Measurements from ENCODE around the gene CELA2B. TPM values are rescaled to one million over a fixed set of nuclear protein-coding genes. Genes with fewer than 3 reads are reported as not detected.
"Not testable (repeated sequence)": the region's sequence is repeated elsewhere in the genome, so short reads cannot be mapped to it uniquely, and the experiment has no call there.

CELA2B gene
- total RNA-seq = not detected
- not detected for polyA plus RNA-seq (2013, experiment 1 of 2)
- polyA plus RNA-seq (2013, experiment 2 of 2) = not detected
- long read RNA-seq, experiment 1 = 0 reads
- long read RNA-seq, experiment 2 = 0 reads
- long read RNA-seq, experiment 3 = 0 reads
- long read RNA-seq, experiment 4 = 0 reads

DNA sequence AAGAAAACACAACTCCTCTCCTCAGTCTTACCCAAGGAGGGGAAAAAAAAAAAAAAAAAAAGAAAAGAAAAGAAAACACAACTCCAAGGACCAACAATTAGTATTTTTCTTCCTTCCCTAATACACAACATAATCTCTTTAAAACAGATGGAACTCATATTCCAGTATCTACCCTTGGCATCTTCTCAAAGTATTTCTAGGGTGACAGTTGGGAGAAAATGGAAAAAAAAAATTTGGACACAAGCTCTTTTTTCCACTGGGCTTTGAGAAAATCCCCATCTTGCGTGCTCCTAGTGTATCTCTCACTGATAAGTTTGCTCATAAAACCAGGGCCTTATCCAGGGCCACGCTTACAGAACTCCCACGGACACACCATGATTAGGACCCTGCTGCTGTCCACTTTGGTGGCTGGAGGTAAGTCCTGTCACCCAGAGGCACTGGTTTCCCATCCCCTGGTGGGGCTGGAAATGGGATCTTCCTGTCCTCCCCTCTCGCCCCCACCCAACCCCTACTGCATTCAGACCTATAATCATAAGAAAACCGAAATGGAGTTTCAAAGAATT, at the start of gene CELA2B:
TSS of gene CELA2B (plus strand) at position 353 of the 563 bp plus-strand sequence. CDS start at position 375, 22 bp downstream.
- Histone ChIP-seq H3K27ac (ENCODE audit: low read depth, low read length) (no peak within 1 kb of the TSS), H3K36me3 (ENCODE audit: control insufficient read depth, insufficient read depth, low read length) (no peaks in the 10 kb centered on the region), H3K9me3 (ENCODE audit: control insufficient read depth, low read length) (no peaks in the 10 kb centered on the region), H3K4me3 (ENCODE audit: low read length) (no peak within 1 kb of the TSS), H3K4me1 (ENCODE audit: control insufficient read depth, insufficient read depth, low read length) (no peaks in the 10 kb centered on the region), H3K9ac (ENCODE audit: extremely low read depth, low read length, poor library complexity, severe bottlenecking) (no peak within 1 kb of the TSS), H3K27me3 (ENCODE audit: control insufficient read depth, insufficient read depth, low read length, poor library complexity, severe bottlenecking) (no peaks in the 10 kb centered on the region)
- no peak within 1 kb of the TSS for H3K27ac Mint-ChIP-seq
- no peaks in the 10 kb centered on the region for H3K9me3 Mint-ChIP-seq
- TF ChIP-seq, protein P1, sequence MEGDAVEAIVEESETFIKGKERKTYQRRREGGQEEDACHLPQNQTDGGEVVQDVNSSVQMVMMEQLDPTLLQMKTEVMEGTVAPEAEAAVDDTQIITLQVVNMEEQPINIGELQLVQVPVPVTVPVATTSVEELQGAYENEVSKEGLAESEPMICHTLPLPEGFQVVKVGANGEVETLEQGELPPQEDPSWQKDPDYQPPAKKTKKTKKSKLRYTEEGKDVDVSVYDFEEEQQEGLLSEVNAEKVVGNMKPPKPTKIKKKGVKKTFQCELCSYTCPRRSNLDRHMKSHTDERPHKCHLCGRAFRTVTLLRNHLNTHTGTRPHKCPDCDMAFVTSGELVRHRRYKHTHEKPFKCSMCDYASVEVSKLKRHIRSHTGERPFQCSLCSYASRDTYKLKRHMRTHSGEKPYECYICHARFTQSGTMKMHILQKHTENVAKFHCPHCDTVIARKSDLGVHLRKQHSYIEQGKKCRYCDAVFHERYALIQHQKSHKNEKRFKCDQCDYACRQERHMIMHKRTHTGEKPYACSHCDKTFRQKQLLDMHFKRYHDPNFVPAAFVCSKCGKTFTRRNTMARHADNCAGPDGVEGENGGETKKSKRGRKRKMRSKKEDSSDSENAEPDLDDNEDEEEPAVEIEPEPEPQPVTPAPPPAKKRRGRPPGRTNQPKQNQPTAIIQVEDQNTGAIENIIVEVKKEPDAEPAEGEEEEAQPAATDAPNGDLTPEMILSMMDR (conservative IDR thresholded peaks at IDR 0.05) = no peak
- H3K4me1 Mint-ChIP-seq = no peaks in the 10 kb centered on the region
- no peak for DNase-seq
- H3K36me3 Mint-ChIP-seq (ENCODE audit: low read depth) = no peaks in the 10 kb centered on the region
- 94 to 100% methylated on average over 1 to 5 of the region's 5 CpGs for WGBS, 2 experiments (ENCODE audit: insufficient coverage in 1 of 2, insufficient read length in 1 of 2)
- H3K4me3 Mint-ChIP-seq = no peak within 1 kb of the TSS
- H3K27me3 Mint-ChIP-seq (ENCODE audit: insufficient read depth) = no peaks in the 10 kb centered on the region

DNA sequence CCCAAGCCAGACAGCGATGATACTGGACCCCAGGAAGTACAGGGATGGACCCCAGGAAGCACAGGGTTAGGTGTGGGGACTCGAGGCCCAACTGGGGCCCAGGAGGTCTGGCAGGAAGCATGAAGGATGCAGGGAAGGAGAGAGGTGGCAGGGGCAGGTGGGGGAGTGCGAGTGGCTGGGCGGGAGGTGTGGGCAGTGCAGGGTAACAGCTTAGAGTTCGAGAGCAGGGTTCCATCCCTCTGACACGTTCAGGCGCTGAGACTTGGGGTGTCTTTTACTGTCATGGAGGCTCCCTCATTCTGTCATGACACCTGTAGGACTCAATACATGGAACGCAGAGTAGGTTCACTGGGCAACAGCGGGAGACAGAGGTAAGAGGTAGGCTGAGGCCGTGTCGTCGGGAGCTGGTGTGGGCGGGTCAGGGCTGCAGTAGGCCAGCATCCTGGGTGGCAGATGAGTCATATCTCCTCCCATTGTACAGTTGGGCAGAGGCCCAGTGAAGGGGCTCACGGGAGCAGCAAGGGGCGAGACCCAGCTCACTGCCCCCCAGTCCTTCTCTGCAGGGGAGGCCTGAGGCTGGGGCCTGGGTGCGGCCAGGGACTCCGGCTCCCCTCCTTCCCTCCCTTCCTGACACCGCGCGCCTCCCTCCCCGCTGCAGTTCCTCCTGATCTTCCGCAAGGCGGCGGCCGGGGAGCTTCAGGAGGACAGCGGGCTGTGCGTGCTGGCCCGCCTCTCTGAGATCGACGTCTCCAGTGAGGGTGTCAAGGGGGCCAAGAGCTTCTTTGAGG, 49.2 kb upstream of the CELA2B start:
- Mint-ChIP-seq H3K9me3 (peaks cover 1% of the 10 kb centered on the region), H3K4me1 (no peaks in the 10 kb centered on the region), H3K27me3 (ENCODE audit: insufficient read depth) (no peaks in the 10 kb centered on the region), H3K4me3 (no peak overlapping the region), H3K36me3 (ENCODE audit: low read depth) (peaks cover 28% of the 10 kb centered on the region), H3K27ac (peak overlapping the region; percentile 64)
- peaks cover 13% of the 10 kb centered on the region for H3K36me3 ChIP-seq (ENCODE audit: control insufficient read depth, insufficient read depth, low read length)
- no peak overlapping the region for H3K27ac ChIP-seq (ENCODE audit: low read depth, low read length)
- no peak overlapping the region for H3K9ac ChIP-seq (ENCODE audit: extremely low read depth, low read length, poor library complexity, severe bottlenecking)
- H3K9me3 ChIP-seq (ENCODE audit: control insufficient read depth, low read length) = no peaks in the 10 kb centered on the region
- H3K4me1 ChIP-seq (ENCODE audit: control insufficient read depth, insufficient read depth, low read length) = no peaks in the 10 kb centered on the region
- DNase-seq = no peak
- no peaks in the 10 kb centered on the region for H3K27me3 ChIP-seq (ENCODE audit: control insufficient read depth, insufficient read depth, low read length, poor library complexity, severe bottlenecking)
- TF ChIP-seq, protein P1 (conservative IDR thresholded peaks at IDR 0.05) = no peak
- no peak overlapping the region for H3K4me3 ChIP-seq (ENCODE audit: low read length)
- WGBS, 2 experiments (ENCODE audit: insufficient coverage in 1 of 2, insufficient read length in 1 of 2) = 89 to 91% methylated on average over 24 to 30 of the region's 30 CpGs

DNA sequence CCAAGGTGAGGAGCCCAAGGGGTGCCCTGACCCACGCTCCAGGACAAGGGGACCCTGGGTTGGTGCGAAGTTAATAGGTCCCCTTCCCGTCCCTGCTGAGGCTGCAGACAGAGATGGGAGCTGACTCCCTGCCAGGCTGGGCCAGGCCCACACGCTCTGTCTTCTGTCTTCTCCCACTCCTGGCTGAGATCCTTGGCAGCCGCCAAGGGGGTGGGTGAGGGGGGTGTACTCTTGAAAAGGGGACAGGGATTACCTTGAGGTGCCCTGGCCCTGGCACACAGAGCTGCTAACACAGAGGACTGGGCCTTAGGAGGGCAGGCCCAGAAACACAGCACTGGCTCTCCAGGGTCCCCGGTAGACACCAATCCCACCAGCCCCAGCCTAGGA, 48.6 kb upstream of the CELA2B start:
- no peak overlapping the region for H3K9ac ChIP-seq (ENCODE audit: extremely low read depth, low read length, poor library complexity, severe bottlenecking)
- H3K4me3 ChIP-seq (ENCODE audit: low read length) = no peak overlapping the region
- H3K27ac ChIP-seq (ENCODE audit: low read depth, low read length) = no peak overlapping the region
- H3K36me3 Mint-ChIP-seq (ENCODE audit: low read depth) = peaks cover 26% of the 10 kb centered on the region
- WGBS, 2 experiments (ENCODE audit: insufficient coverage in 1 of 2, insufficient read length in 1 of 2) = 90 to 96% methylated on average over 2 to 6 of the region's 6 CpGs
- peaks cover 3% of the 10 kb centered on the region for H3K4me1 Mint-ChIP-seq
- no peak overlapping the region for H3K4me3 Mint-ChIP-seq
- H3K27me3 Mint-ChIP-seq (ENCODE audit: insufficient read depth) = no peaks in the 10 kb centered on the region
- H3K36me3 ChIP-seq (ENCODE audit: control insufficient read depth, insufficient read depth, low read length) = peaks cover 15% of the 10 kb centered on the region
- TF ChIP-seq, protein P1 (conservative IDR thresholded peaks at IDR 0.05) = no peak
- H3K27ac Mint-ChIP-seq = no peak overlapping the region
- no peaks in the 10 kb centered on the region for H3K4me1 ChIP-seq (ENCODE audit: control insufficient read depth, insufficient read depth, low read length)
- H3K9me3 ChIP-seq (ENCODE audit: control insufficient read depth, low read length) = no peaks in the 10 kb centered on the region
- no peak for DNase-seq
- H3K9me3 Mint-ChIP-seq = no peaks in the 10 kb centered on the region
- no peaks in the 10 kb centered on the region for H3K27me3 ChIP-seq (ENCODE audit: control insufficient read depth, insufficient read depth, low read length, poor library complexity, severe bottlenecking)

DNA sequence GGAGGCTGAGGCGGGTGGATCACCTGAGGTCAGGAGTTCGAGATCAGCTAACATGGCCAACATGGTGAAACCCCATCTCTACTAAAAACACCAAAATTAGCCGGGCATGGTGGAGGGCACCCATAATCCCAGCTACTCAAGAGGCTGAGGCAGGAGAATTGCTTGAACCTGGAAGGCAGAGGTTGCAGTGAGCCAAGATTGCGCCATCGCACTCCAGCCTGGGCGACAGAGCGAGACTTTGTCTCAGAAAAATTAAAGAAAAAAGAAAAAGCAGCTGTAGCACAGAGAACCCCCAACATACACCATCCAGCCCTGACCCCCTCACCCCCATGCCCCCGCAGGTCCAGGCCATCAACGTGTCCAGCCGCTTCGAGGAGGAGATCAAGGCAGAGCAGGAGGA, 47.7 kb upstream of the CELA2B start:
- H3K4me1 Mint-ChIP-seq; H3K27me3 Mint-ChIP-seq (ENCODE audit: insufficient read depth); H3K27me3 ChIP-seq (ENCODE audit: control insufficient read depth, insufficient read depth, low read length, poor library complexity, severe bottlenecking); H3K9me3 Mint-ChIP-seq; H3K4me3 ChIP-seq (ENCODE audit: low read length); H3K4me1 ChIP-seq (ENCODE audit: control insufficient read depth, insufficient read depth, low read length); H3K9ac ChIP-seq (ENCODE audit: extremely low read depth, low read length, poor library complexity, severe bottlenecking); H3K27ac Mint-ChIP-seq; H3K27ac ChIP-seq (ENCODE audit: low read depth, low read length); DNase-seq; H3K4me3 Mint-ChIP-seq; H3K9me3 ChIP-seq (ENCODE audit: control insufficient read depth, low read length): not testable (repeated sequence)
- H3K36me3 Mint-ChIP-seq (ENCODE audit: low read depth) = peaks cover 24% of the 10 kb centered on the region
- peaks cover 15% of the 10 kb centered on the region for H3K36me3 ChIP-seq (ENCODE audit: control insufficient read depth, insufficient read depth, low read length)
- 95 to 96% methylated on average over 4 to 11 of the region's 11 CpGs for WGBS, 2 experiments (ENCODE audit: insufficient coverage in 1 of 2, insufficient read length in 1 of 2)

Measured in endodermal cell (in vitro differentiated cells).